Immature natural killer cell (primary cell): ENCODE results near the gene PUS1. TPM values are rescaled to one million over a fixed set of nuclear protein-coding genes. Genes with fewer than 3 reads are reported as not detected.

ENCODE experiments used
- DNase-seq, 3 donors: peaks; one replicate each; pipeline ENCODE4 v3.0.0; 2022; ENCODE audit warnings: mixed read lengths in 1 of 3
- H3K27ac Mint-ChIP-seq, 6 donors: one replicate each; pipeline ENCODE4 v1.8.0; 2020; ENCODE audit warnings: mixed read lengths in 6 of 6, mild to moderate bottlenecking in 5 of 6, inconsistent platforms in 4 of 6, moderate library complexity in 3 of 6
- H3K27me3 Mint-ChIP-seq, 3 donors: one replicate each; pipeline ENCODE4 v1.8.0; 2020 to 2021; ENCODE audit warnings: low read depth in 3 of 3, mild to moderate bottlenecking in 3 of 3, mixed read lengths in 3 of 3, moderate library complexity in 3 of 3, inconsistent platforms in 1 of 3
- H3K36me3 Mint-ChIP-seq, 3 donors: one replicate each; pipeline ENCODE4 v1.8.0; 2020; ENCODE audit warnings: mixed read lengths in 3 of 3, inconsistent platforms in 2 of 3, mild to moderate bottlenecking in 2 of 3
- H3K4me1 Mint-ChIP-seq, 2 donors: one replicate each; pipeline ENCODE4 v1.8.0; 2020; ENCODE audit warnings: inconsistent platforms in 2 of 2, mild to moderate bottlenecking in 2 of 2, mixed read lengths in 2 of 2, moderate library complexity in 1 of 2
- H3K4me3 Mint-ChIP-seq, 5 donors: one replicate each; pipeline ENCODE4 v1.8.0; 2020; ENCODE audit warnings: mild to moderate bottlenecking in 5 of 5, mixed read lengths in 5 of 5, inconsistent platforms in 3 of 5, moderate library complexity in 3 of 5
- H3K9me3 Mint-ChIP-seq, 6 donors: one replicate each; pipeline ENCODE4 v1.8.0; 2020; ENCODE audit warnings: mild to moderate bottlenecking in 6 of 6, mixed read lengths in 6 of 6, inconsistent platforms in 4 of 6, moderate library complexity in 3 of 6
- polyA plus RNA-seq, 3 donors: library from polyadenylated mRNA; unstranded; fragments of 300-500 nt; fragmentation: Illumina TruSeq; gene quantifications; one replicate each; pipeline ENCODE4 v1.2.3, GENCODE V29; 2021

Gene PUS1
- polyA plus RNA-seq, 3 donors from 2014 or later, result 4.4 to 14.5 (median 6.2) TPM

DNA sequence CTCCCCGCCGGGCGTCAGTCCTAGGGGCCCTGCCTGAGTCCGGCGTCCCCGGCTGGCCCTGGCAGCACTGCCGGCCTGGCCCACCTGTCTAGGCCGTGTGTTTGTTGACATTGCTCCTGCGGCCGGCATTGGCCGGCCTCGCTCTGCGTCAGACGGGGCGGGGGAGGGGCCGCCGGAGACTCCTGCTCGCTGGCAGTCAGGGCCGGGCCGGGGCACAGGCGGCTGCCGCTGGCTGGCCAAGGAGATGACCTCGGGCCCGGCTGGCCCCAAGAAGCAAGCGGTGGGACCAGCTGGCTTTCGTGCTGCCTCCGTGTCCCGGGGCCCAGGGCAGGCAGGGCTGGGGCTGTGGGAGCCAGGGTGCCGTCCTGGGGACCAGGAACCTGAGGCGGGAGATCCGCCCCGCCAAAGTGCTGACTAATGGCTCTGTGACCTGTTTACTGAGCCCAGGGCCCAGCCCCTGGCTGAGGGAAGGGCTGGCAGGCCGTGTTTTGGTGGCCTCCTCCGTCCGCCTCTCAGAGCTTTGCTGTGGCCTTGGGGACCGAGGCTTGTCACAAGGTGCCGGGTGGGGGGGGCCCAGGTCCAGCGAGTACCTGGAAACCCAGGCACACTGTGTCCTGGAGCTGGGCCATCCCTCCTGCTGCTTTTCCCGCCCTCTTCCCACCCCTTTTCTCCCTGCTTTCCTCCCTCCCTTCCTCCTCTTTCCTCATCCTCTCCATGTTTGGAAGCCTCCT, 32.8 kb upstream of the PUS1 start:
- DNase-seq, result peak; percentile 75 to 80 (median 78)
- Mint-ChIP-seq H3K27ac (peak overlapping the region in 5 of 6 donors; percentile 49 to 93 (median 81)), H3K36me3 (peaks cover 0 to 3% (median 0%) of the 10 kb centered on the region in 3 donors), H3K4me1 (peaks cover 11 to 29% of the 10 kb centered on the region in 2 donors), H3K9me3 (no peaks in the 10 kb centered on the region), H3K27me3 (peaks cover 0 to 5% (median 4%) of the 10 kb centered on the region in 3 donors), H3K4me3 (peak overlapping the region; percentile 83 to 86 (median 85))

DNA sequence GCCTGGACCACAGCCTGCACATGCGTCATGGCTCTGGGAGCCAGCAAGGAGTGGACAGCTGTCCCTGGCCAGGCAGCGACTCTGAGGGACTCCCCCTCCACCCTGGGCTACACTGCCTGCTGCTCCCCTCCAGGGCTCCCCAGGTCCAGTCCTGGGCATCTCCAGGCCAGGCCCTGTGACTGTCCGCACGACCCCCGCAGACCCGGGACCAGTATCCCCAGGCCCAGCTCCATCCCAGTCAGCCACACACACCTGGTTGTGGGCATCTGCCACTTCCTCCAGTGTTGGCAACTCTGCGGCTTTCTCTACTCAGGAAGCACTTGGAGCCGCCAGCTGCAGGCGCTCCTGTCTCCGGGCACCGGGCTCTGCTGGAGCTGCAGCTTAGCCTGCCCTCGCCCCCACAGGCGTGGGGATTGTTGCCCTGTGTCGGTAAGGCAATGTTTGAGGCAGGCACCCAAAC, 32.2 kb upstream of the PUS1 start:
- Mint-ChIP-seq H3K4me1 (peaks cover 11 to 34% of the 10 kb centered on the region in 2 donors), H3K27me3 (peaks cover 0 to 5% (median 5%) of the 10 kb centered on the region in 3 donors), H3K27ac (peak overlapping the region in 5 of 6 donors; percentile 40 to 84 (median 49)), H3K36me3 (peaks cover 0 to 3% (median 0%) of the 10 kb centered on the region in 3 donors), H3K9me3 (no peaks in the 10 kb centered on the region), H3K4me3 (peak overlapping the region; percentile 59 to 86 (median 85))
- DNase-seq, result no peak

DNA sequence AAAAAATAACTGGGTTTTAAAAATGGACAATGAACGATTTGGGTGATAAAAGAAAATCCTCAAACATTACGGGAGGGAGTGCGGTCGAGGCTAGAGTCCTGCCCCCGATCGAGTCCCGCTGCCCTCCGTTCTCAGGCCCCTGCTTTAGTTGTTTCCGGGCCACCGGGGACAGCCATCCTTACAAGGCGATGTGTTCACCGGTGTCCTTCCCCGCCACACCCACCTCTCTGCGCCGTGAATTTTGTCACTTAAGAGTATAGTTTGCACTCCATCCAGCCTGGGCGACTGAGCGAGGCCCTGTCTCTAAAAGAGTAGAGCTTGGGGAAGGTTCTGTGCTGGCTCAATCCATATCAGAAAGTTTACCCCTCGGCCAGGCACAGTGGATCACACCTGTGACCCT, 31.8 kb upstream of the PUS1 start:
- Mint-ChIP-seq H3K27ac (peak overlapping the region in 4 of 6 donors; percentile 14 to 84 (median 43)), H3K4me3 (peak overlapping the region; percentile 38 to 86 (median 83)), H3K9me3 (no peaks in the 10 kb centered on the region), H3K27me3 (peaks cover 0 to 5% (median 5%) of the 10 kb centered on the region in 3 donors), H3K4me1 (peaks cover 11 to 37% of the 10 kb centered on the region in 2 donors), H3K36me3 (peaks cover 0 to 3% (median 0%) of the 10 kb centered on the region in 3 donors)
- DNase-seq, result no peak

DNA sequence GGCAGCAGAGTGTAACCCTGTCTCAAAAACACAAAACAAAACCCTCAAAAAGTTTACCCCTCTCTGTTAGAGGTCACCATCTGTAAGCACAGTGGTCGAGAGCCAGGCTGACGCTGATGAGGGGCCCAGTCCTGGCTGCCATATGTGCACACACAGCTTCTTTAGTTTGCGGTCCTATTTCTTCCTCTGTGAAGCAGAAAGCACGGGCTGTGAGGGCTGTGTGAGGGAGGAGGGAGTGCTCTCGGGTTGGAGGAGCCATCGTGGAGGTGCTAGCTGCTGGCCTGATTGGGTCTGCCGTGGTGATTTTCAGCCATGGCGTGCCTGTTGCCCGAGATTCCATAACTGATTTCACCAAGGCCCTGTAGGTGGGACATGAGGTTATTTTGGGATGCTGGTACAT, 31.2 kb upstream of the PUS1 start:
- peak overlapping the region in 2 of 6 donors; percentile 16 to 30 for H3K27ac Mint-ChIP-seq
- peak overlapping the region in 4 of 5 donors; percentile 12 to 58 (median 23) for H3K4me3 Mint-ChIP-seq

DNA sequence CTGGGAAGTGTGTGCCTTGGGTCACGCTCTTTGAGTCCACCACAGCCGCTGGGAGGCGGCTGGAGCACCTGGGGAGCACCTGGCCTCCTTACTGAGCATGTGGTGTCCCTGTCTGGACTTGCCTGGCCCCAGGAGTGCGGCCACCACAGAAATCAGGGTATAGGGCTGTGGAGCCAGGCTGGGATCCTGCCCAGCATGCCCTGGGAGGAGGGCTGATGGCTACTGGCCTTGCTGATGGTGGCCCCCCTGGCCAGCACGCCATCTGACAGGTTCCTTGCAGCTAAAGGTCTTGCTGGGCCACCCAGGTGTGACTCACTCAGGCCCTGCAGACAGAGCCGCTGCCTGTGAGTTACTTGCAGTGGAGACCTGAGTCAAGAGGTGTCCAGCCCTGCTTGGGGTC, 28.7 kb upstream of the PUS1 start:
- Mint-ChIP-seq H3K9me3 (no peaks in the 10 kb centered on the region), H3K27me3 (peaks cover 0 to 4% (median 4%) of the 10 kb centered on the region in 3 donors), H3K27ac (no peak overlapping the region), H3K4me1 (peaks cover 4 to 38% of the 10 kb centered on the region in 2 donors), H3K36me3 (peaks cover 0 to 3% (median 0%) of the 10 kb centered on the region in 3 donors), H3K4me3 (no peak overlapping the region)
- no peak for DNase-seq

More for the DNA sequence above, 31.2 kb upstream of the PUS1 start:
- Mint-ChIP-seq H3K9me3 (no peaks in the 10 kb centered on the region), H3K4me1 (peaks cover 11 to 38% of the 10 kb centered on the region in 2 donors), H3K27me3 (peaks cover 0 to 4% (median 3%) of the 10 kb centered on the region in 3 donors), H3K36me3 (peaks cover 0 to 3% (median 0%) of the 10 kb centered on the region in 3 donors)
- DNase-seq, result no peak

DNA sequence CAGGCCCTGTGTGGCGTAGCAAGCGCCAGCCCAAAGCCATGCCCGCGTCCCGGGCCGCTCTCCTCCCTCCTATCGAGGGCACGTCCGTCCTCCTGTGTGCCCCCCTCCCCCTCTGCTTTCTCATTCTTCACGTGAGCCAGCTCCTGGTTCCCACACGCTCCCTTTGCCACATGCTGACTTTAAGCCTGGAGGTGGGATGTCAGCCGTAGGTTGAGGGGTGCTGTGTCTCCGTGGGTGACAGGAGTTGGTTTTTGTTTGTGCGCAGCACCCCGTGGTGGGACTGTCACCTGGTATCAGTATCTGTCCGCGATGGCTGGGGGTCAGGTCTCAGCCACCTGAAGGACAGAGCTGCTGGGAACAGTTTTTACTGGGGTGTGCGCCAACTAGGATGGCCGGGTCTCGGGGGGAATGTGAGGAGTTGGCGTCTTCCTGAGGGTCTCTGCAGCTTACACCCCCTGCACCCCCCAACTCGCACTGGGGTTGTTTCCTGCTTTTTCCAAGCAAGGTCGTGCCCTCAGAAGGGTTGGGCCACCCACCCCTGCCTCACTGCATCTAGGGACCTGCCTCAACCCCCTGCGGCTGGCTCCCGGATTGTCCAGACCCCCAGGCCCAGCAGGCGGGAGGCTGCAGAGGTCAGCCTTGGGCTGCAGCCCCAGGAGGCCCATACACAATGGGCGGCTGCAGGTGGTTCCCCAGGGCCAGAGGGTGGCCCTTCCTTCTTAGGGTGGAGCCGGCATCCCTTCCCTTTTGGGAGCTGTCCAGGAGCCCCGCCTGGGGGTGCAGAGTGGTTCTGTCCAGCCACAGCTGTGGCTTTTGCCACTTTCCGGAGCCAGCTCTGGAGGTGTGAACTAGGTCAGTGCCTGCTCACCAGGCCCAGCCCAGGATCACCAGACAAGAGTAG, 27.4 kb upstream of the PUS1 start:
- H3K27ac Mint-ChIP-seq, result no peak overlapping the region
- DNase-seq, result no peak
- H3K36me3 Mint-ChIP-seq, result peaks cover 0 to 3% (median 0%) of the 10 kb centered on the region in 3 donors
- peaks cover 0 to 35% of the 10 kb centered on the region in 2 donors for H3K4me1 Mint-ChIP-seq
- peaks cover 0 to 4% (median 2%) of the 10 kb centered on the region in 3 donors for H3K27me3 Mint-ChIP-seq
- H3K4me3 Mint-ChIP-seq, result no peak overlapping the region
- no peaks in the 10 kb centered on the region for H3K9me3 Mint-ChIP-seq

DNA sequence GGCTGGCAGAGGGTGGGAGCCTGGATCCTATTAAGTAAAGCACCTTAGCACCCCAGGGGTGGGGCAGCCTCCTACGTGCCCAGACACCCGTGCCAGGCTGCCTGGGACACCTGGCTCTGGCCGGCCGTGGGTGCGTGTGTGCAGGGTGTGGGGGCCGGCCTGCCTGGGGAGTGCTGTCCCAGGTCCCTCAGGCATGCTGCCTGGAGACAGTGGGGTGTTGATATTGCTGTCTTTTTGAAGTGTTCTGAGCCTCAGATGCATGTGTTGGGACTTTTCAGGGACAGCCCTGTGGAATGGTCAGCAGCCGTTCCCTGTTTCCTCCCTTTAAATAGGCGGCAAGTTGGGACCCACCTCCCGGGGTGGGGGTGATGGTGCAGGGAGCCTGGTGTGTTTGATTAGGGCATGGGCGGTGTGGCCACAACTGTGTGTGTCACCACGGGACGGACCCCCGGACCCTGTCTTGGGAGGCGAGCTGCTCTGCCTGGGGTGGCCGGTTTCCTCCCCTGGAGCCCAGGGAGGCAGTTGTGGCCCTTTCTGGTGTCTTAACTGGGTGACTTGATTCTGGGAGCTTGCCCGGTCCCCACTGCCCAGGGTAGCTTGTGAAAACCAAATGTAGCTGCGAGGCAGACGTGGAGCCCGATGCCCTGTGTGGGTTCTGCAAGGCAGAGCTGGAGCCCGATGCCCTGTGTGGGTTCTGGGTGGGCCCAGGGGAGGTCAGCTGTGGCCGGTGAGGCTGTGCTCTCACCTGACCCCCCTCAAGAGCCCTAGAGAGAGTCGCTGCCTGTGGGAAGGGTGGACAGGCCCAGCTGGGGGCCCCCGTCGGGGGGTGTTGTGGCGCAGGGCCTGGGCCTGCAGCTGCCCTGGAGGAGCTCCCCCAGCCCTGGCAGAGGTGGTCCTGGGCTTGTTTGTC, 26.5 kb upstream of the PUS1 start:
- H3K4me3 Mint-ChIP-seq, result no peak overlapping the region
- H3K27me3 Mint-ChIP-seq, result peaks cover 0 to 2% (median 1%) of the 10 kb centered on the region in 3 donors
- no peak overlapping the region for H3K27ac Mint-ChIP-seq

DNA sequence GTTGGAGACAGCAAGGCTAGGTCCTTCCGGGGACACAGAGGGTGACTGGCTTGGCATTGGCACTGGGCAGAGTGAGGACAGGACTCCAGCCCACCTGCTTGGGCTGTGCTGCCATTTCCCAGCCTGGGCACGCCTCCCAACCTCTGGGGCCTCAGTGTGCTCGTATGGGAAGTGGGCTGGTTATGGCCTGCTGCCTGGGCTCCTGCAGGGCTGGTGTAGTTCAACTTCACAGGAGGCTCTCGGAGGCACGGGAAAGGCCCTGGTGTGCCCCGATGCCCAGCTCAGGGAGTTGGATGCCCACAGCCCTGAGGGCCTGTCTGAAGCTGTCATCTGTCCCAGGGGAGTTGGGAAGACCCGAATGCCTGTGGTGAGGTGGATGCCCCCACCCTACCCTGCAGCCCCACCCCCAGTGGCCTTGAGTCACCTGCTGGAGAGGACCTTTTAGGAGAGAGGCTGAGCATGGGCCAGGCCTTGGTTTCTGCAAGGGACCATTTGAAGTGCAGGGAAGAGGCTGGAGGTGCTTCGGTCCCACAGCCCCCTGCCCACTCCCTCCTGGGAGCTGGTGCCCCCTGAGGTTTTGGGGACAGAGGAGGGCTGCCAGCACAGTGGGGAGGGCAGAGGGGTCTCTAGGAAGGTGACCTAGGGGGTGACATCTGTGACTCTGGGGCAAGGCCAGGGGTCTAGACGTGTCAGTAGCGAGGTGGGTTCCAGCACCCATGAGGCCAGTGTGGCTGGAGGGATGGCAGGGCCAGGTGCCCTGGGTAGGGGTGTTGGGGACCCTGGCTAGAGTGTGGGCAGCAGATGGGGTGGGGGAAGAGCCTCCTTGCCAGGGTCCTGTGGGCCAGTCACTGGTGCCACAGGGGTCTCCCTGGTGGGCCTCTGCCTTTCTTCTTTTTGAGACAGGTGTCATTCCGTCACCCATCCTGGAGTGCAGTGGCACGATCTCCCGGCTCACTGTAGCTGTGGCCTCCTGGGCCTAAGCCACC, 25.5 kb upstream of the PUS1 start:
- H3K27ac Mint-ChIP-seq, result peak overlapping the region in 1 of 6 donors; percentile 50
- H3K36me3 Mint-ChIP-seq, result peaks cover 0 to 3% (median 0%) of the 10 kb centered on the region in 3 donors
- H3K27me3 Mint-ChIP-seq, result peaks cover 0 to 2% (median 1%) of the 10 kb centered on the region in 3 donors
- DNase-seq, result no peak
- no peaks in the 10 kb centered on the region for H3K9me3 Mint-ChIP-seq
- no peak overlapping the region for H3K4me3 Mint-ChIP-seq
- H3K4me1 Mint-ChIP-seq, result peaks cover 0 to 23% of the 10 kb centered on the region in 2 donors

More for the DNA sequence above, 26.5 kb upstream of the PUS1 start:
- Mint-ChIP-seq H3K36me3 (peaks cover 0 to 3% (median 0%) of the 10 kb centered on the region in 3 donors), H3K4me1 (peaks cover 0 to 28% of the 10 kb centered on the region in 2 donors), H3K9me3 (no peaks in the 10 kb centered on the region)
- DNase-seq, result no peak

DNA sequence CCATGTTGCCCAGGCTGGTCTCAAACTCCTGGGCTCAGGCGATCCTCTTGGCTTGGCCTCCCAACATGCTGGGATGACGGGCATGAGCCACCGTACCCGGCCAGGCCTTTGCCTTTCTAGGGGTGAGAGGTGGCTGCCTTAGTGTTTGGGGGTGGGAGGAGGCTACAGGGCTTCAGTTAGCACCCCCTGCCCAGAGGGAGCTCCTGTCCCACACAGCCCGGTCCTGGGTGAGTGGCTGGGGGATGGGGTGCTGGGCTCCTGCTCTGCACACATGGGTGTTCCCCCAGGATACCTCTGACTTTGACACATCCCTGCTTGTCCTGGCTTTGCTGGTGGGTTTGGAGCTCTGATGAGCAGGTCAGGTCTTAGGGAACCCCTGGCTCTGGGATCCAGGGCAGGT, 24.7 kb upstream of the PUS1 start:
- no peak overlapping the region for H3K27ac Mint-ChIP-seq
- DNase-seq, result no peak
- no peak overlapping the region for H3K4me3 Mint-ChIP-seq
- peaks cover 0 to 3% (median 0%) of the 10 kb centered on the region in 3 donors for H3K36me3 Mint-ChIP-seq
- H3K9me3 Mint-ChIP-seq, result no peaks in the 10 kb centered on the region
- H3K4me1 Mint-ChIP-seq, result peaks cover 0 to 23% of the 10 kb centered on the region in 2 donors
- peaks cover 0 to 2% (median 1%) of the 10 kb centered on the region in 3 donors for H3K27me3 Mint-ChIP-seq

DNA sequence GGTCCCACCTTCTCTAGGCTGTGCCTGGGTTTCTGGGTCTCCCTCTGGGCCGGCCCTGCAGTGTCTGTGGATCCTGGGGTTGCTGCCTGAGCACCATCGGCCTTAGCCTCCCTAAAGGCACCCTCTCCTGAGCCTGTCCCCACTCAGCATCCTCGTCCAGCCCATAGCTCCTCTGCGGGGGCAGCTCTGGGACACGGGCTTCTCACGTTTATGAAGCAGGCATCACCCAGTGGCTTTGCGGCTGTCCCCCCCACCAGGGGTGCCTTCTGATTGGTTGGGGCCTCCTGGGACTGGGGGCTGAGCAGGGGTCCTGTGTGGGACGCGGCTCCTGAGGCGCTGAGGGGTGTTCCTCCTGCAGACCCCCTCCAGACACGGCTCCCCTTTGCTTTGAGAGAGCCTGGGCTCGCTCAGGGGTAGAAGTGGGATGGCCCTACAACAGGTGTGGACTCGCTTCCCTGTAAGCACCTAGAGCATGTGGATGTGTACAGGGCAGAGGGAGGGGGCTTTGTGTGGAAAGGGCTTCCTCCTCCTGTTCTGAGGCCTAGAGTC, 23.9 kb upstream of the PUS1 start:
- peaks cover 0 to under 1% (median 0%) of the 10 kb centered on the region in 3 donors for H3K36me3 Mint-ChIP-seq
- H3K9me3 Mint-ChIP-seq, result no peaks in the 10 kb centered on the region
- no peak for DNase-seq
- peaks cover 0 to 3% (median 2%) of the 10 kb centered on the region in 3 donors for H3K27me3 Mint-ChIP-seq
- H3K27ac Mint-ChIP-seq, result peak overlapping the region in 1 of 6 donors; percentile 46
- peaks cover 0 to 22% of the 10 kb centered on the region in 2 donors for H3K4me1 Mint-ChIP-seq
- no peak overlapping the region for H3K4me3 Mint-ChIP-seq

DNA sequence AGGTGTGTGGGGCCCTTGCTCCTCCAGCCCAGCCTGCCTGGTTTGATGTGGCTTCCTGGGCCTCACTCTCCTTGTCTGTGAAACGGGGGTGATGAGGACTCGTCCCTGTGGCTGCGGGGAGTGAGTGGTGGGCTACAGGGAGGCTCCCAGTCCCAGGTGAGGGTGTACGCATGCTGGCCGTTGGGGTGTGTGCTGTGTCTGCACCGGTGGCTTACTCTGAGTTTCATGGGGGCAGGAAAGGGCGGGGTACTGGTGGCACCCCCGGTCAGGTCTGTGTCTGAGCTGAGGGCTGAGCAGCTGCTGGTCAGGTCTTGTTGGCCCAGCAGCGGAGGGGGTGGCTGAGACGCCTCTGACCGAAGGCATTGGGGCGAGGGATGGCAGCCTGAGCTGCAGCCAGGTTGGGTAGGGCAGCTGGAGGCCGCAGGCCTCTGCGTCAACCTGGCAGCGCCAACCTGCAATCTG, 23.4 kb upstream of the PUS1 start:
- no peaks in the 10 kb centered on the region for H3K36me3 Mint-ChIP-seq
- H3K27me3 Mint-ChIP-seq, result peaks cover 0 to 3% (median 2%) of the 10 kb centered on the region in 3 donors
- DNase-seq, result no peak
- H3K4me3 Mint-ChIP-seq, result no peak overlapping the region
- H3K4me1 Mint-ChIP-seq, result peaks cover 0 to 21% of the 10 kb centered on the region in 2 donors
- no peaks in the 10 kb centered on the region for H3K9me3 Mint-ChIP-seq
- H3K27ac Mint-ChIP-seq, result peak overlapping the region in 2 of 6 donors; percentile 40 to 46
